Measurements from ENCODE around the gene CACNA1A. TPM values are rescaled to one million over a fixed set of nuclear protein-coding genes. Genes with fewer than 3 reads are reported as not detected.
A peak's percentile ranks its signal among the peaks of the same experiment; 100 is the strongest.

Gene CACNA1A
- total RNA-seq, 2 experiments from 2014 or later = 0.30 to 0.45 TPM

DNA sequence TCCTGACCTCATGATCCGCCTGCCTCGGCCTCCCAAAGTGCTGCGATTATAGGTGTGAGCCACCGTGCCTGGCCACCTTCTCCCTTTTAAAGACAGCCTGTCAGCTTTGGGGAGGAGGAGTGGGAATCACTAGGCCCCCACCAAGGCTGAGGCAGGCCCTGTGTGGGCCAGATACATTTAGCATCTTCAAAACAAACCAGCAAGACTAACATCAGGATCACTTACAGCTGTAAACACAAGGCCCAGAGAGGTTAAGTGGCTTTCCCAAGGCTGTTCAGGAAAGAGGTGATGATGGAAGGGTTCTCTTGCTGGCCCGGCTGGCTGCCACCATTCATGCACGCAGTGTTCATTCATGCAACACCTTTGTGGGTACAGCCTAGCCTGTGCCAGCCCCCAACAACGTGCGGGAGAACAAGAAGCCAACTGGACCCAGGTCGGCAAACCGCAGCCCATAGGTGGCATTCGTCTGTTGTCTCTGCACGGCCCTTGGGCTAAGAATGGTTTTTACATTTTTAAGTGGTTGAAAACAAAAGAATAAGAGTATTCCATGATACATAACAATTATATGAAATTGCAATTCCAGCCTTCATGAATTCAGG, 333.0 kb downstream of the CACNA1A start:
- ATAC-seq (ENCODE audit: poor library complexity) (no peak), DNase-seq (no peak)
- CTCF ChIA-PET = interaction anchor here (1.0 kb wide), 1 partner anchor 21 kb away, joined by 3 read pairs; no protein-coding TSS in a partner anchor
- no peaks in the 10 kb centered on the region for H3K36me3 Mint-ChIP-seq (ENCODE audit: low read depth)
- Histone ChIP-seq H3K4me3 (ENCODE audit: low read length) (peak overlapping the region; percentile 47), H3K27ac (ENCODE audit: low read depth in 1 of 2, low read length in 2 of 2) (peak overlapping the region; percentile 68 to 83), H3K27me3 (ENCODE audit: control insufficient read depth in 1 of 2, insufficient read depth in 2 of 2, low read length in 2 of 2) (no peaks in the 10 kb centered on the region), H3K9me3 (ENCODE audit: control insufficient read depth in 1 of 2, insufficient read depth in 1 of 2, low read length in 2 of 2) (no peaks in the 10 kb centered on the region), H3K36me3 (ENCODE audit: insufficient read depth, low read length) (no peaks in the 10 kb centered on the region), H3K4me1 (ENCODE audit: insufficient read depth, low read length) (peaks cover 75% of the 10 kb centered on the region)
- H3K9me3 Mint-ChIP-seq = no peaks in the 10 kb centered on the region
- H3K27ac Mint-ChIP-seq = peak overlapping the region; percentile 99
- peak overlapping the region; percentile 87 for H3K4me3 Mint-ChIP-seq
- POLR2A ChIA-PET = interaction anchor here (1.0 to 1.9 kb wide), 7 partner anchors 8 to 20 kb away, joined by 3 to 9 read pairs (median 5); no protein-coding TSS in a partner anchor
- TF ChIP-seq CTCF (IDR thresholded peaks at IDR 0.05) = no peak
- intact Hi-C loops (cut with DNase I, micrococcal nuclease) = loop anchor here in 1 of 2 experiments (2.0 kb wide), 1 partner anchor 18 kb away; no protein-coding TSS in a partner anchor
- H3K27me3 Mint-ChIP-seq = no peaks in the 10 kb centered on the region
- H3K4me1 Mint-ChIP-seq (ENCODE audit: low read depth) = peaks cover 59% of the 10 kb centered on the region

- ATAC-seq (ENCODE audit: poor library complexity) = peak; percentile 24
- ChIA-PET POLR2A (interaction anchor here (0.7 to 12.1 kb wide), 8 partner anchors 8 to 1003 kb away, joined by 3 to 487 read pairs (median 6); no protein-coding TSS in a partner anchor), CTCF (interaction anchor here (1.0 to 1.9 kb wide), 2 partner anchors 18 to 21 kb away, joined by 3 to 11 read pairs; no protein-coding TSS in a partner anchor)
- no peaks in the 10 kb centered on the region for H3K36me3 ChIP-seq (ENCODE audit: insufficient read depth, low read length)
- Mint-ChIP-seq H3K4me1 (ENCODE audit: low read depth) (peaks cover 61% of the 10 kb centered on the region), H3K4me3 (peak overlapping the region; percentile 87), H3K36me3 (ENCODE audit: low read depth) (peaks cover 4% of the 10 kb centered on the region), H3K27ac (peak overlapping the region; percentile 99), H3K27me3 (no peaks in the 10 kb centered on the region), H3K9me3 (no peaks in the 10 kb centered on the region)
- TF ChIP-seq CTCF (IDR thresholded peaks at IDR 0.05) = no peak
- peaks cover 82% of the 10 kb centered on the region for H3K4me1 ChIP-seq (ENCODE audit: insufficient read depth, low read length)
- DNase-seq = peak; percentile 49 to 88 (median 84)
- intact Hi-C loops (cut with DNase I, micrococcal nuclease) = loop anchor here in 1 of 2 experiments (2.0 kb wide), 1 partner anchor 18 kb away; no protein-coding TSS in a partner anchor
- H3K9me3 ChIP-seq (ENCODE audit: control insufficient read depth in 1 of 2, insufficient read depth in 1 of 2, low read length in 2 of 2) = no peaks in the 10 kb centered on the region
- H3K4me3 ChIP-seq (ENCODE audit: low read length) = peak overlapping the region; percentile 47
- H3K27ac ChIP-seq (ENCODE audit: low read depth in 1 of 2, low read length in 2 of 2) = peak overlapping the region; percentile 68 to 83
- no peaks in the 10 kb centered on the region for H3K27me3 ChIP-seq (ENCODE audit: control insufficient read depth in 1 of 2, insufficient read depth in 2 of 2, low read length in 2 of 2)
These were observed 333.7 kb downstream of the CACNA1A start for GRCh38 chr19:13172346-13173138.

DNA sequence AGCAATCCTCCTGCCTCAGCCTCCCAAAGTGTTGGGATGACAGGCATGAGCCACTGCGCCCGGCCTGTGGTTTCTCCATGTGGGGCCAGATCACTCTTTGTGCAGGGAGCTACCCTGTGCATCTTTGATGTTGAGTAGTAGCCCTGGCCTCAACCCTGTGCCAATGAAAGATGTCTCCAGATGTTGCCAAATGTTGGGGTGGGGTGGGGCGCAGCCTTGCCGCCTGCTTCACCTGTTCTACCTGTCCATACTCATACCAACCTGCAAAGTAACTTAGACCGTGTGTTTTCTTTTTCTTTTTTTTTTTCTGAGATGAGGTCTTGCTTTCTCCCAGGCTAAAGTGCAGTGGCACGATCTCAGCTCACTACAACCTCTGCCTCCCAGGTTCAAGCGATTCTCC, 335.1 kb downstream of the CACNA1A start:
- Histone ChIP-seq H3K4me1 (ENCODE audit: insufficient read depth, low read length) (peaks cover 90% of the 10 kb centered on the region), H3K27ac (ENCODE audit: low read depth in 1 of 2, low read length in 2 of 2) (peak overlapping the region; percentile 47 to 85), H3K27me3 (ENCODE audit: control insufficient read depth in 1 of 2, insufficient read depth in 2 of 2, low read length in 2 of 2) (no peaks in the 10 kb centered on the region), H3K9me3 (ENCODE audit: control insufficient read depth in 1 of 2, insufficient read depth in 1 of 2, low read length in 2 of 2) (no peaks in the 10 kb centered on the region), H3K4me3 (ENCODE audit: low read length) (no peak overlapping the region), H3K36me3 (ENCODE audit: insufficient read depth, low read length) (no peaks in the 10 kb centered on the region)
- intact Hi-C loops (cut with DNase I, micrococcal nuclease) = no loop called here
- Mint-ChIP-seq H3K27ac (peak overlapping the region; percentile 99), H3K4me3 (peak overlapping the region; percentile 68), H3K27me3 (no peaks in the 10 kb centered on the region), H3K36me3 (ENCODE audit: low read depth) (peaks cover 4% of the 10 kb centered on the region), H3K9me3 (no peaks in the 10 kb centered on the region), H3K4me1 (ENCODE audit: low read depth) (peaks cover 73% of the 10 kb centered on the region)
- DNase-seq = no peak
- ATAC-seq (ENCODE audit: poor library complexity) = no peak
- no peak for TF ChIP-seq CTCF (IDR thresholded peaks at IDR 0.05)
- CTCF ChIA-PET = interaction anchor here (1.5 to 2.7 kb wide), 4 partner anchors 15 to 67 kb away, joined by 3 to 16 read pairs (median 8); no protein-coding TSS in a partner anchor
- POLR2A ChIA-PET = interaction anchor here (2.0 to 12.1 kb wide), 2 partner anchors 16 to 24 kb away, joined by 11 to 487 read pairs; no protein-coding TSS in a partner anchor
